ENCODE results near the gene FBN2.
"Not testable (repeated sequence)": the region's sequence is repeated elsewhere in the genome, so short reads cannot be mapped to it uniquely, and the experiment has no call there.

The FBN2 gene

DNA sequence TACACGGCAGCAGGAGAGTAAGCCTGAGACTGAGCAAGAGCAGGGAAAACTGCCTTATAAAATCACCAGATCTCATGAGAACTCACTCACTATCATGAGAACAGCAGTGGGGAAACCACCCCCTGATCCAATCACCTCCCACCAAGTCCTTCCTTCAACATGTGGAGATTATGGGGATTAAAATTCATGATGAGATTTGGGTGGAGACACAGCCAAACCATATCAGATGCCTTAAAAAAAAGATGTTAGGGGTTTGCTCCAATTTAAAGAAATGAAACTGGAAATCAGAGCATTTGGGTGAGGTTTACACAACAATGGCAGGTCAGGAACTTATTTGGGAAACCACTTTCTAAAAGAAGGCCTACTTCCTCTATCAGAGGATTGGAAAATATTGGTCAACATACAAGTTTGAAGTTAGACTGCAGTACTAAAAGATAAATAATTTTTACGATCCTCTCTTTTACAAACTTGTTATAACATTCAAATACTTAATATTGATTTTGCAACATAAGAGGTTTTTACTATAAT is 105.1 kb downstream of the FBN2 start:
- FAIRE-seq (no peak), DNase-seq (ENCODE audit: insufficient read length, low spot score) (no peak)

DNA sequence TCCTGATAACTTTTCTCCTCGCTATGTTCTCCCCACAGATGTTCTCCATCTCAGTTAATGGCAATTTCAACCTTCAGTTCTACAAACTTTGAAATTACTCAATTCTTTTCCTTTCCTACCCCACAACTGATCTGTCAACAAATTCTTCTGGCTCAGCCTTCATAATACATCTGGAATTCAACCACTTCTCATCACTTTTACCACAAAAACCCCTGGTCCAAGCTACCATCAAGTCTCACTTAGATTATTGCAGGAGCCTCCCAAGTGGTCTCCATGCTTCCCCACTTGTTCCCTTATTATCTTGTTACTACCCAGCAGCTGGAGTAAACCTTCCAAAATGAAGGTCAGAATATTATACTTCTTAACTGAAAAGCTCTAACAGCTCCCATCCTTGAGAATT is 110.1 kb downstream of the FBN2 start:
- DNase-seq (ENCODE audit: insufficient read length, low spot score), result no peak
- FAIRE-seq, result no peak

DNA sequence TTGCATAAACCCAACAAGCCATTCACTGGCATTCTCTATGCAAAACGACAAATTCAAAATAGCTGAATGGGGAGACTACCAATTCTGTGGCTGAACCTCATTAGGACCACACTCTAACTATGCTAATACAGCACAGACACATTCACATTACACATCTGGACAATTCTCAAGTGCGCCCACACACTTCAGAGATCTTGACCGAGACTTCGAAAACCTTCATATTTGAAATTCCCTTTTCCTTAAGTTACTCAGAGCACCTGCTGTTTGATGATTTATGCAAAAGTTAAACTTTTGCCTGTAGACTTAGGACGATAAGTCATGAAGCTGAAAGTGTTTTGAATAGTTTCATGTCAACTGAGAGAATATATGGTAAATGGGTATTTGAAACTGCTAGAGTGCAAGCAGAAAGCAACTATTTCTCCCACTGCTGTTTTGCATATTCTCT is 111.9 kb downstream of the FBN2 start:
- peak; percentile 71 for FAIRE-seq
- no peak for DNase-seq (ENCODE audit: insufficient read length, low spot score)

DNA sequence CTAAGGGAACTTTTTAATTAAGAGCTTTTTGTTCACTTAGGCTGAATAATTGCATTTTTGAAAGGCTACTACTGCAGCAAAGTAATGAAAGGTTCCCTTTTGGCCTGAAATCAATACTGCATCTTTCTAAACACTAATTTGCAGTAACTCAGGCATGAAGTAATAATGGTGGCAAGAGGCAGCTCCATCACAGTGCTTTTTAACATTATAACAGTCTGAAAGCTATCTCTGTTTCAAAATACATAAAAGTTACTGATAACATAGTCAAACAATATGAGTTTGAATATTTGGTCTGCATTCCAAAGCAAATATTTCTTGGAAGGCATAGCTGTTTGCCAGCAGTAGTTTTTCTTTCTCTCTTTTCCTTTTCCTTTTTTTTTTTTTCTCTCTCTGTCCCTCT is 113.4 kb downstream of the FBN2 start:
- DNase-seq (ENCODE audit: insufficient read length, low spot score), result no peak
- no peak for FAIRE-seq

DNA sequence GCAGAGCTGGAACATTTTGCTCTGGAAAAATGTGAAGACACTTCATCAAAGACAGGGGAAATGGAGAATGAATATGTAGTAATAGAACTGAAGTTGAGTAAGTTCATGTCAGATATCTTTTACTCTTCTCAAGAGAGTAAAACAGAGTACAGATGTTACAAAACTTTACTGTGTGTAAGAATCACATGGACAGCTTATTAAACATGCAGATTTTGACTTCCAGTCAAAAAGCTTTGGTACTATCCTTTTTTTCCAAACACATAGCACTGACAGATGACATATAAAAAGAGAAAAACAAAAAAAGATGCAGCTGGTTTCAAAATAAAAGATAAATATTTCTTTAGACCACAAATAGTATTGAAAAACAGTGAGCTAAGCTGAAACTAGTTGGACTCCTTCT is 115.4 kb downstream of the FBN2 start:
- no peak for FAIRE-seq
- no peak for DNase-seq (ENCODE audit: insufficient read length, low spot score)

DNA sequence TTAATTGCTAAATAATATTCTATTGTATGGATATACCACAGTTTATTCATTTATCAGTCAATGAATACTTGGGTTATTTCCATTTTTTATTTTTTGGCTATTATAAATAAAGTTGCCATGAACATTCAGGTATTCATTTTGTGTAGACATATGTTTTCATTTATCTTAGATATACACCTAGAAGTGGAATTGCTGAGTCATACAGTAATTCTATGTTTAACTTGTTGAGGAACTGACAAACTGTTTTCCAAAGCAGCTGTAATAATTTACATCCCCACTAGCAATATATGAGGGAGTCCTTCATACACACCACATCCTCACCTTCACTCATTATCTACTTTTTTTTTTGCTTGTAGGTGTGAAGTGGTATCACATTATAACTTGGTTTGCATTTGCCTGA is 123.6 kb downstream of the FBN2 start:
- DNase-seq (ENCODE audit: insufficient read length, low spot score), result no peak
- no peak for FAIRE-seq

DNA sequence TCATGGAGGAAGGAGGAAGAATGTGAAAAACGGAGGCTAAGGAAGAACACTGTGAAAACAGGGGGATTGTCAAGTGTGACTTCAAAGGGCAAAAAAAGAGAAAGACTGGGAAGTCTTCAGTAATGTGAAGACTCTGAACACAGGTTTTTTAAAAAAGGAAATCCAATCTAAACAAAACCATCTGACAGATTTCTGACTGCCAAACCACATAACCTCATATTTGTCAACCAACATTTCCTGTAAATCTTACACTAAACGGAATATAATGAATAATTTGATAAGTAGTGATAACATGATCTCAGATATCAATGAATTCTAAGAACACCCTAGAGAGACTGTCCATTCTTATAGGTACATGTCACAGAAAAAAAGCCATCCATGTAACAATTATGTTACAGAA is 124.7 kb downstream of the FBN2 start:
- DNase-seq (ENCODE audit: insufficient read length, low spot score) (no peak), FAIRE-seq (no peak)

DNA sequence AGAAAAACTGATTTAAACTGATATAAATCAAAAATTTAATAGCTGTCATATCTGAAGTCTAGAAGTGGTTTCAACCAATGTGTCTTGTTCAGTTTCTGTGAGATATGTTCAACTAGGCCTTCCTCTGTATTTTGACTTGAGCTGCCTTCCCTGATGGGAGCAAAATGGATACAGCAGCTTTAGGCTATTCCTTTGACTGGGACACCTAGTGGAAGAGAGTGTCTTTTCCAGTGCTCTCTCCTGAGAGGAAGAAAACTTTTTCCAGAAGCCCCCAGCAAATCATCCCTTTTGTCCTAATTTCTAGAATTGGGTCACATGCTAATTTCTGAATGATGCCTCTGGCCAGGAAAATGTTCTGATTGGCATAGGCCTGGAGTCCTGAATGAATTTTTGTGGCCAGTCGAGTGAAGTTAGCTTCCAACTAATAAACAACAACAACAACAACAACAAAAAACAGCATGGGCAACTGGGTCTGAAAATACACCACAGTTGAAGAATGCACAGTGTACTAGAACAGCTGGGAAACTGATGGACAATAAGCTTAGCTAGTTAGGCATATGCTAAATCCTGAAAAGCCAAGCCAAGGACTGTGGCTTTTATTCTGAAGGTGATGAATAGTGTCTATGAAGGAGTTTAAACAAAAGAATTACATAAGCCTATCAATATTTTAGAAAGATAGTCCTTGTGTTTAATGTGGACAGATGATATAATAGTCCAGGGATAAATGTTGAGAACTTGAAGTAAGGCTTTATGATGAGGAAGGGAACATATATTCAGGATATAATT is 125.7 kb downstream of the FBN2 start:
- no peak for DNase-seq (ENCODE audit: insufficient read length, low spot score)
- FAIRE-seq, result no peak

DNA sequence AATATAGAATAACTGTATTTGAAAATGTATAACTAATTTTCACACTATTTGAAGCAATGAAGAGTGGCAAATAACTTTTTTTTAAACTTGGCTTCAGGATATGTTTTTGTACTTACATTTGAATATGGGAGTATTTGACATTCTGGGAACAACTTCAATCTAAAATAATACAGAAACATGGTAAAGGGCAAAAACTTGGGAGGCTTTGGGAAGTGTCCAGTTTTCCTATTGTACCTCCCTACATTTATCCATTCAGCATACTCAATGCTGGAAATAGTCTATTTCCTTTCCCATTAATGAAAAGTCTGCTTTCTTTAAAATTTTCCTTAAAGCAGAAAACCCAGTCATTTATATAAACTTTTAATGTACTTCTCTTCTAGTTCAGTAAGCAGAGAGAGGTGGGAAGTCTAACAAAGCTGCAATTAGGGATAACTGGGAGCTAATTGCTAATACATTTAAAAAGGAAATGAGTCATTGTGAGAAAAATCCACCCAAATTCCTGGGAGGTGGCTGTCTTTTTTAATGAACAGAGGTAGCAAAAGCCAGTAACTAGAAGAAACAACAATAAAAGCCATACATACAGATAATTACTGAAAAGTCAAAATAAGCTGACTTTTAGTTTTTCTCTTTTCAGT is 128.8 kb downstream of the FBN2 start:
- DNase-seq (ENCODE audit: insufficient read length, low spot score) (no peak), FAIRE-seq (no peak)

DNA sequence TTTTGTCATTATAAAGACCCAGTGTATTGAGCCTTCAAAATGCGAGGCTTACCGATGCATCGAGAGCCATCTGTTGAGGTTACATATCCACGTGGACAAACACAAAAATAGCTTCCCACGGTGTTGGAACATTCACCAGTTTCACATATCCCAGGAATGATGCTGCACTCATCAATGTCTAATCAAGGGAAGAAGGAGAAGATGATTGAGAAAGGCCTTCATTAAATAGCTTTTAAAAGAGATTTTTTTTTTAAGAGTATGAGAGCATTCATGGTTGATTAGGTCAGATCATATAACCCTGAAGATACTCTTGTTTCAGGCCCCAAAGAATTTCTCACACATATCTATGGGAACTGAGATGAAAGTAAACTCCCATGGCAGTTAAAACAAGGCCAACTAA is 129.4 kb downstream of the FBN2 start:
- FAIRE-seq (no peak), DNase-seq (ENCODE audit: insufficient read length, low spot score) (no peak)

DNA sequence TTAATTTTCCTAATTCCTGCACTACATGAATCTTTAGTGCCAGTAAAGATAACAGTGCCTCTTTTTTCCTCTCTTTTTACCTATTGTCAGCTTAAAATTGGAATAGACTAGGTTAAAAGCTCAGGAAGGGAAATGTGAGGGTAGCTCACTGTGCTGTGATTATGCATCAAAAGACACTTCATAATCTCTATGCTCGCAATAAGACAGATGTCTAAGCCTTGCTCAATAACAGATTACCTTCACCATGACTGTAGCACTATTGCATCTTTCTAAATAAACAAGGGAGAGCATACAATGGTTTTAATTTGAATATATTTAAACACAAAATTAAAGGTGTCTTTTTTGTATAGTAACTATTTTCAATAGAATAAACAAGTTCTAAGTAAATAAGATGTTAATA is 130.1 kb downstream of the FBN2 start:
- DNase-seq (ENCODE audit: insufficient read length, low spot score) (no peak), FAIRE-seq (no peak)

DNA sequence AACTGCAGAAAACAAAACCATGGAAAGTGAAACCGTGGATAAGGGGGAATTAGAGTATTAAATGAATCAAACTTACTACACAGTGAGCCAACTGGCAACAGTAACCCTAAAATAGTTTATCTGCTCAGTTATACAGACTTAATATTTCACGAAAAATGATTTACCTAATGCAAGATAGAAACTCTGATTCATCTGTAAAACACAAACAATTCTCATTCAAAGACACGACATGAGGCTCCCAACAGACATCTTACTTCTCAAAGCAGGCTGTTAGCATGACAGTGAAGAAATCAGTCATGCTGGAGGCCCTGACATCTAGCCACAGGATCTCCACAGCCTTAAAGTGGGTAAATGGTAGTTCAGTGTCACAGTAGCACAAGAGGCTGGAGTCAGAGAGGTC is 131.2 kb downstream of the FBN2 start:
- DNase-seq (ENCODE audit: insufficient read length, low spot score) (no peak), FAIRE-seq (no peak)

DNA sequence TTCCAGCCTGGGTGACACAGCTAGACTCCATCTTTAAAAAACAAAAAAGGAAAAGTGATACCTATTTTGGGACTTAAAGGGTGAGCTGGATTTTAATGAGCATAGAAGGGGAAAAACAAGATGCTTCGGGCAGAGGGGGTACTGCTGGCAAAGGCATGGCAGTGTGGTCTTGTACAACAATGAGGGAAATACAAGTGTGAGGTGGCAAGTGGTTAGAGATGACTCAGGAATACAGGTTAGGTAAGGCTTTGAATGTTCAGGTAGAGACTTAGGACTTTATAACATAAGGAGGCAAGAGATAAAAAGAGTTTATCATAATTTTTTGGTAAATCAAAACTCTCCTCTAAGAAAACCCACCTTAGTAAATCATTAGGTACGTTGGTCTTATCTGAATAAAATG is 132.9 kb downstream of the FBN2 start:
- no peak for FAIRE-seq
- no peak for DNase-seq (ENCODE audit: insufficient read length, low spot score)

DNA sequence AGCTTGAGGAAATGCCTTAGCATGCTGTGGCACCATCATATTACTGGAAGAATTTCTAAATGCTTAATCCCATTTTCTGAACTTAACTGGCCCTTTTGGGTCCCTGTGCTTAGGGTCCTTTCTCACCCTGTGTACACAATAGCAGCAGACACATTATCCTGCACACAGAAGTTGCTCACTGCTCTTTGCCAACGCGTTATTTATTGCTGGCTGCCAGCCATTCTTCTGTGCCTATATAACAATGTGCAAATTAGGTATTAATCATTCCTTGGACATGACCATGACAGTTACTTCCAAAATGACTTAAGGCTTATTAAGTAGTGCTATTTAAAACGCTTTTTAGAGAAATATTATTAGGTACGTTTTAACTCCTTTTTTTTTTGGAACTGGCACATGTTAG is 134.7 kb downstream of the FBN2 start:
- FAIRE-seq (no peak), DNase-seq (ENCODE audit: insufficient read length, low spot score) (no peak)

DNA sequence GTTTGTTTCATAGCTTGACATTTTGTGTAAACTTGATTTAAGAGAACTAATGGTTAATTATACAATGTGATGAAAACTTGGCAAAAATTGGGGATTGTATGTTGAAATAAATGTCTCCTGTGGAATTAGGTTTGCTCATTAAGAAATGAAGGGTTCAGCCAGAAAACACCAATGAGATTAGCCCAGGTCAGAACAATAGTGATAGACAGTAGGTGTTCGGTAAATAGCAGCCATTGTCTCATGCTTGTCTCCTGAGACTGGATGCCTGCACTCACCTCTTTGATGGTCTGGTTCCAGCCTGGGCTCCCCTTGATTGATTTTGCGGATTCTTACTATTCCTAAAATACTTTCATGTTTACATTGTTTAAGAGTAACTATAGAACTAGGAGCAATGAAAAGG is 135.5 kb downstream of the FBN2 start:
- FAIRE-seq, result no peak
- DNase-seq (ENCODE audit: insufficient read length, low spot score), result no peak

DNA sequence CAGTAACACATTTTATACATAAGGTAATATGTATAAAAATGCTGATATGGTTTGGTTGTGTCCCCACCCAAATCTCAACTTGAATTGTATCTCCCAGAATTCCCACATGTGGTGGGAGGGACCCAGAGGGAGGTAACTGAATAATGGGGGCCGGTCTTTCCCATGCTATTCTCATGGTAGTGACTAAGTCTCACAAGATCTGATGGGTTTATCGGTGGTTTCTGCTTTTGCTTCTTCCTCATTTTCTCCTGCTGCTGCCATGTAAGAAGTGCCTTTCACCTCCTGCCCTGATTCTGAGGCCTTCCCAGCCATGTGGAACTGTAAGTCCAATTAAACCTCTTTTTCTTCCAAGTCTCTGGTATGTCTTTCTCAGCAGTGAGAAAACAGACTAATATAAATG is 137.3 kb downstream of the FBN2 start:
- not testable (repeated sequence) for DNase-seq (ENCODE audit: insufficient read length, low spot score); FAIRE-seq

DNA sequence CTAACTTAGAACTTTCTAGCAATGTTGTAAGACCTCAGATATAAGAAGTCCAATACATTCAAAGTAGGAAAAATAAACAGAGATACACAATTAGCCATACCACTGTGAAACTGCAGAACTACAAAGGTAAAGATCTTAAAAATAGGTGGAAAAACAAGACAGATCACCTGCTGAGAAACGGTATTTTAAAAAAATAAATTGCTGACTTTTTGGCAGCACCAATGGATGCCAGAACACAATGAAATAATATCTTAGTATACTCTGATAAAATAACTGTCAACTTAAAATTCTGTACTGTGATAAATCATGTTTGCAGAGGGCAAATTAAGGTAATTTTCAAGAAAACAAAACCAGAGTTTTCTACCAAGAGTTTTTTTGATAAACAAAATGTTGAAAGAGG is 138.9 kb downstream of the FBN2 start:
- FAIRE-seq, result no peak

DNA sequence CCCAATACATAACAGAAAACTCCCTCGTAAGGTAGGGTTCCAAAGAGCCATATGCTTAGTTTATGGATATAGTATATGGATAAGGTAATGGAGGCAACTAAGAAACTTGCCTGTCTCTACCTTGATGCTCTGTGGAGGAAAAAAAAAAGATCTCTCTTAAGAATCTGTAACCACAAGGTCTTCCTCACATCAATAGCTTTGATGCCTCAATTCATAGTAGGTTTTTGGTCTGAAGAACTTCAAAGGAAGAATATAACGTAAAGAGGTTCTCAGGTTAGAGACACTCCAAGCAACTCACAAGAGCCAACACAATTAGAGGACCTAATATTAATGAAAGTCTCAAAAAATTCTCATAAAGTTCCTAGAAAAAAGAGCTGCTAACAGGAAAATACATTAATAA is 140.2 kb downstream of the FBN2 start:
- FAIRE-seq, result no peak
- DNase-seq (ENCODE audit: insufficient read length, low spot score), result no peak

More for the DNA sequence above, 138.9 kb downstream of the FBN2 start:
- no peak for DNase-seq (ENCODE audit: insufficient read length, low spot score)

DNA sequence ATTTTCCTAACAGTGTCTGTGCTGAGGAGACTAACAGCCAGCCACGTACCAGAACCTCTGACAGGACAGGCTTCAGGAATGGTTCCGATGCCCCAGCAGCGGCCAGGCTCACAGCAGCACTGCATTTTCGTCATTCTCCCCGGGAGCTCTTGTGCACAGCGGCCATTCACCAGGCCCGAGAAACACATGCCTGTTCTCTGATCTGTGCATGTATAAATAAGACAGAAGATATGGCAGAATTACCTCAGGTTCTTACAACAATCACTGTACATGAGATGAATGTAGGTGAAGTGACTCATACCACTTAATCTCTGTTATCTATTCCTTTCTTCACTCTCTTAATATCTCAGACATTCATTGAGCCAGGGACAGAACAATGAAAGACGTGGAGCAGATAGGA is 143.0 kb downstream of the FBN2 start:
- no peak for FAIRE-seq

DNA sequence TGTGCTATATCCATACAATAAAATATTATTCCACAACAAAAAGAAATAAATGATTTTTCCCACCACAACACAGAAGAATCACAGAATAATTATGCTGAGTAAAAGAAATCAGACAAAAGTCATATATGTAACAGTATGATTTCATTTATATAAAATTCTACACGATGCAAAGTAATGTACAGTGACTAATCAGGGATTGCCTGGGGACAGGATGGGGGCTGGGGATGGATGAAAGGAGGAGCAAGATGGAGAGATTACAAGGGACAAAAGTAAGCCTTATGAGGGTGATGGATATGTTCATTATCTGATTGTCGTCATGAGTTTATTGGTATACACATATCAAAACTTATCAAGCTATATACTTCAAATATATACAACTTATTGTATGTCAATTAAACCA is 154.0 kb downstream of the FBN2 start:
- DNase-seq (ENCODE audit: insufficient read length, low spot score) (no peak), FAIRE-seq (no peak)

More for the DNA sequence above, 143.0 kb downstream of the FBN2 start:
- DNase-seq (ENCODE audit: insufficient read length, low spot score), result no peak

DNA sequence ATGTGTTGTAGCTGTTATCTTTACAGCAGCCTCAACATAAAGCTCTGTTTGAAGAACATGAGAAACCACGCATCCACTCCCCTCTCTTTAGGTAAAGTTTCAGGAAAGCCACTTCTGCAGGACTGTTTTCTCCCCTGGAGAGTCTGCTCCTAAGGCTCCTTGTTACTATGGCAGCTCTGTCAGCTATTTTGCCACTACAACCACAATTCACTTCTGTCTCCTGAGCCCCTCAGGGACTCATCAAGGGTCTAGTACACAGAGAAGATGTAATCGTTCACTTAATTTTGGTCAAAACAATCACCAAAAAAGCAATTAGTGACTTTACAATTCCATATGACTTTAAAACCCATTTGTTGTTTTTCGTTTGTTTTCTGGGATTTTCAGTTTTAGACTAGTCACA is 157.7 kb downstream of the FBN2 start:
- DNase-seq (ENCODE audit: insufficient read length, low spot score), result no peak
- no peak for FAIRE-seq

DNA sequence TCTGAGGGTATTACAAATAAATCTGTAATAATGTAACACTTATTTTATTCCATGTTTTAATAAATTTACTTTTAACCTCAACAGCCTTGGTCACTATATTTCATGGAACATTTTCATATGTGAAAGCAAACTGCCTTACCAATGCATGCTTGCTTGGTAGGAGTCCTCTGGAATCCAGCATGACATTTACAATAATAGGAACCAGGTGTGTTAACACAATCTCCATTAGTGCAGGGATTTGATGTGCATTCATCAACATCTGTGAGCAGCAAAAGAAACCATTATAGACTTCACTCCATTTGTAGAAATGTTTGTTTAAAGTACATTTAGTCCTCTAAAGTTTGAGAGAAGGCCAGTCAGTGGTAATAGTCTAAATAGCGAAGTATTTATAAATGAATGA is 159.4 kb downstream of the FBN2 start:
- FAIRE-seq (no peak), DNase-seq (ENCODE audit: insufficient read length, low spot score) (no peak)

Measured in GM19239 (cell line).